Colon (tissue), 2 donors: ENCODE data around the gene BMPR2.
A peak's percentile ranks its signal among the peaks of the same experiment; 100 is the strongest.
"Not testable (repeated sequence)": the region's sequence is repeated elsewhere in the genome, so short reads cannot be mapped to it uniquely, and the experiment has no call there.

Source experiments
- FAIRE-seq: peaks from 2 replicates; lab custom pipeline; 2012; peaks lifted over from hg19 to GRCh38; lab: Jason Lieb, UNC
- donor health status: control.
- donor health status: control.

The BMPR2 gene

GRCh38 chr2:202535290-202535689 lies 159.2 kb downstream of the BMPR2 start:
- not testable (repeated sequence) for FAIRE-seq

DNA sequence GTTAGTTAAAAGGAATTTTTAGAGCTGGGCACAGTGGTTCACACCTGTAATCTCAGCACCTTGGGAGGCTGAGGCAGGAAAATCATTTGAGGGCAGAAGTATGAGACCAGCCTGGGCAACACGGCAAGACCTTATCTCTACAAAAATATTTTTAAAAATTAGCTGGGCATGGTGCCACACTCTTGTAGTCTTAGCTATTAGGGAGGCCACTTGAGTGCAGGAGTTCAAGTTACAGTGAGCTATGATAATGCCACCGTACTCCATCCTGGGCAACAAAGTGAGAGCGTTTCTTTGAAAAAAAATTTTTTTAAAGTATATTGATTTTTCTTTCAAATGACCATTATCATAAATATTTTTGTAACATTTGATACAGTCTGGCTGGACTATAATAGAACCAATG lies 165.0 kb downstream of the BMPR2 start:
- FAIRE-seq = no peak

DNA sequence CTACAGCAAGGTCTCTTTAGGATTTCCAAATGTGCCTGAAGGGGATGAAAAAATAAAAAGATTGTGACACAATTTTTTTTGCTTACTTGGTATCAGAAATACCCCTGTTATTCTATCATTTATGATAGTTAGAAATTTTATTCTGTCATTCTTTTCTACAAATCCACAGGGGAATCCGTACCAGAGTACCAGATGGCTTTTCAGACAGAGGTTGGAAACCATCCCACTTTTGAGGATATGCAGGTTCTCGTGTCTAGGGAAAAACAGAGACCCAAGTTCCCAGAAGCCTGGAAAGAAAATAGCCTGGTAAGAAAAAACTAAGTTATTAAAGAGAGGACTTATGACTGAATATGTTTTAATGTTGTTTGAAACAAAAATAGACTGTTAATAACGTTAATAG lies 166.0 kb downstream of the BMPR2 start:
- FAIRE-seq = no peak

- no peak for FAIRE-seq
Observed at GRCh38 chr2:202545523-202545922, 169.4 kb downstream of the BMPR2 start.

GRCh38 chr2:202545931-202546330 lies 169.8 kb downstream of the BMPR2 start:
- FAIRE-seq = no peak

DNA sequence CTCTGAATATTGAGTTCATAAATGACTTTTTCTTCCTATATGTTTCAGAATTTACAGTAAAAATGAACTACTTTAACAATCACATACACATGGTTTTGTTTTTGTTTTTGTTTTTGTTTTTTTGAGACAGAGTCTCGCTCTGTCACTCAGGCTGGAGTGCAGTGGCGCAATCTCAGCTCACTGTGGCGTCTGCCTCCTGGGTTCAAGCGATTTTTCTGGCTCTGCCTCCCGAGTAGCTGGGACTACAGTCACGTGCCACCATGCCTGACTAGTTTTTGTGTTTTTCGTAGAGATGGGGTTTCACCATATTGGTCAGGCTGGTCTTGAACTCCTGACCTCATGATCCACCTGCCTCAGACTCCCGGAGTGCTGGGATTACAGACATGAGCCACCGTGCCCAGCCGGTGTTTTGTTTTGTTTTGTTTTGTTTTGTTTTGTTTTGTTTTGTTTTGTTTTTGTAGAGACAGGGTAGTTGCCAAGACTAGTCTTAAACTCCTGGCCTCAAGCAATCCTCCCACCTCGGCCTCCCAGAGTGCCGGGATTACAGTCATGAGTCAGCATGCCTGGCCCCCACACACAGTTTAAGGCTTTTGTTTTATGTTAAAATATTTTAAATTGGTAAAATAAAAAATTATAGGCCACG lies 170.5 kb downstream of the BMPR2 start:
- FAIRE-seq = not testable (repeated sequence)

GRCh38 chr2:202548240-202548639 lies 172.1 kb downstream of the BMPR2 start:
- no peak for FAIRE-seq

- FAIRE-seq = not testable (repeated sequence)
Observed at GRCh38 chr2:202551000-202551399, 174.9 kb downstream of the BMPR2 start.

DNA sequence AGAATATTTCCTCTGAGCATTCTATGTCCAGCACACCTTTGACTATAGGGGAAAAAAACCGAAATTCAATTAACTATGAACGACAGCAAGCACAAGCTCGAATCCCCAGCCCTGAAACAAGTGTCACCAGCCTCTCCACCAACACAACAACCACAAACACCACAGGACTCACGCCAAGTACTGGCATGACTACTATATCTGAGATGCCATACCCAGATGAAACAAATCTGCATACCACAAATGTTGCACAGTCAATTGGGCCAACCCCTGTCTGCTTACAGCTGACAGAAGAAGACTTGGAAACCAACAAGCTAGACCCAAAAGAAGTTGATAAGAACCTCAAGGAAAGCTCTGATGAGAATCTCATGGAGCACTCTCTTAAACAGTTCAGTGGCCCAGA lies 179.2 kb downstream of the BMPR2 start:
- no peak for FAIRE-seq

- FAIRE-seq = no peak
Observed at GRCh38 chr2:202560200-202560599, 184.1 kb downstream of the BMPR2 start.

GRCh38 chr2:202564226-202564625 lies 188.1 kb downstream of the BMPR2 start:
- peak; percentile 62 for FAIRE-seq

GRCh38 chr2:202566286-202566685 lies 190.2 kb downstream of the BMPR2 start:
- no peak for FAIRE-seq

DNA sequence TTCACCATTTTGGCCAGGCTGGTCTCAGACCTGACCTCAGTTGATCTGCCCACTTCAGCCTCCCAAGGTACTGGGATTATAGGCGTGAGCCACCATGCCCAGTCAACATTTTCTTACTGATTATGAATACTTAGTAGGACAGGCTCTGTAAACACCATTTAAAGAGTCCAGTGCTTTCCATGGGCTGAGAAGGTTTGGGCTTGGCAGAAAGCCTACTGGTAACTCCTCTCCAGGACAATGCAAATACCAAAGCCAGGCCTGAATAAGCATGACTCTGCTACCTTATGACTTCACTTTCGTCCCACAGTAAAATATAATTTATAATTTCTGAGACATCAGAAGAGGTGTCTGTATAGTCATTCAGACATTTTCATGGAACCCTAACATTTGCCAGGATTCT lies 198.4 kb downstream of the BMPR2 start:
- FAIRE-seq = no peak

DNA sequence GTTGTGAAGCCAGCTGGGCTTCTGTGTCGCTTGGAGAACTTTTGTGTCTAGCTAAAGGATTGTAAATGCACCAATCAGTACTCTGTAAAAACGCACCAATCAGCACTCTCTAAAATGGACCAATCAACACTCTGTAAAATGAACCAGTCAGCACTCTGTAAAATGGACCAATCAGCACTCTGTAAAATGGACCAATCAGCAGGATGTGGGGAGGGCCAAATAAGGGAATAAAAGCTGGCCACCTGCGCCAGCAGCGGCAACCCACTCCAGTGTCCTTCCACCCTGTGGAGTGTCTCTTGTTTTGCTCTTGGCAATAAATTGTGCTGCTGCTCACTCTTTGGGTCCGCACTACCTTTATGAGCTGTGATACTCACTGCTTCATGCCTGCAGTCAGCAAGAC lies 199.1 kb downstream of the BMPR2 start:
- not testable (repeated sequence) for FAIRE-seq

- FAIRE-seq = no peak
Observed at GRCh38 chr2:202577250-202578183, 201.4 kb downstream of the BMPR2 start.

DNA sequence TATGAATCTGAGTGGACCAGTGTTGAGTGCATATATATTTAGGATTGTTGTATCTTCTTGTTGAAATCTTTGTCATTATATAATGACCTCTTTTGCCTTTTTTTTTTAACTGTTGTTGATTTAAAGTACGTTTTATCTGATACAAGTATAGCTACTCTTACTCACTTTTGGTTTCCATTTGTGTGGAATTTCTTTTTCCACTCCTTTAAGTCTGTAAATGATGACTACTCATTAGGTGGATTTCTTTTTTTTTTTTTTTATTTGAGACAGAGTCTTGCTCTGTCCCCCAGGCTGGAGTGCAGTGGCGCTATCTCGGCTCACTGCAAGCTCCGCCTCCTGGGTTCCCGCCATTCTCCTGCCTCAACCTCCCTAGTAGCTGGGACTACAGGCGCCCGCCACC lies 206.7 kb downstream of the BMPR2 start:
- FAIRE-seq = not testable (repeated sequence)

DNA sequence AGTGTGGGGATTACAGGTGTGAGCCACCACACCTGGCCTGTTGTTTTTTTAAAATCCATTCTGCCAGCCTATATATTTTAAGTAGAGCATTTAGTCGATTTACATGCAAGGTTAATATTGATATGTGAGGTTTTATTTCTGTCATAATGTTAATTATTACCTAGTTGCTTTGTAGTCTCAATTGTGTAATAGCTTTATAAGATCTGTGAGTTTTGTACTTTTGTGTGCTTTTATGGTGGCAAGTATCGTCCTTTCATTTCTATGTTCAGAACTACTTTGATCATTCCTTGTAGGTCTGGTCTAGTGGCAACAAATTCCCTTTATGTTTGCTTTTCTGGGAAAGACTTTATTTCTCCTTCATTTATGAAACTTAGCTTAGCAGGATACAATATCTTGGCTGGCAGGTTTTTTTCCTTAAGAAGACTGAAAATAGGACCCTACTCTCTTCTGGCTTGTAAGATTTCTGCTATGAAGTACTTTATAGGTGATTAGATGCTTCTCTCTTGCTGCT lies 207.6 kb downstream of the BMPR2 start:
- FAIRE-seq = peak; percentile 60

- FAIRE-seq = no peak
Observed at GRCh38 chr2:202588647-202589581, 212.8 kb downstream of the BMPR2 start.

DNA sequence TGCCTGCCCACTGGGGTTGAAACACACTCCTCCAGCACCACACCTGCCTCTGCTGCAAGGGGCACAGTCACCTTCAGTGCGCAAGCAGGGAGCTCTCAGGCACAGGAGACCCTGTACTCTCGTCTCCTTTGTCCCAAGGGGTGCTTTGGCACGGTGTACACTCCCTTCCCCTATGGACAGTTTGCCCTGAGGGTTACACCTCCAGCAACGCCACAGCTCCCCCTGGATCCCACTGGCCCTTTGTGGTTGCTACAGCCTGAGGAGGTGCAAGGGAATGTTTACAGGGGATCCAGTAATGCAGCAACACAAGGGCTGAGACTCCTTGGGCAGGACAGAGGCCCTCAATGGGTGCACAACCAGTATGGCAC lies 213.4 kb downstream of the BMPR2 start:
- FAIRE-seq = no peak

DNA sequence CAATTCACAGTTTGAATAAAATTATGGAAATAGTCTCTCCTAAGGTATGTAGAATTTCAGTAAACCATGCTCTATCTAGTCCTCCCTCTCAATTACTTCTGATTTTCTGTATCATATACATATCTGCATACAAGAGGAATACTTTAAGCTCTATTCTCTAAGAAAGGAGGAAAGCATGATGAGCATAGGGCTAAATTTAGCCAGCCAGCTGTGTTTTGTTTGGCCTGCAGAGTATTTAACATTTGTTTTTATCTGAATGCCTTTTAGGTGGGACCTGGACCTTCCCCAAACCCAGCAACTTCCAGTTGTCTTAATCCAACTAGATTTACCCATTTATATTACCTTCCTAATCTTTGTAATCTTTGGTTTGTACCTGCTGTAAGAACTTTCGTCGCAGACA lies 216.4 kb downstream of the BMPR2 start:
- FAIRE-seq = no peak

DNA sequence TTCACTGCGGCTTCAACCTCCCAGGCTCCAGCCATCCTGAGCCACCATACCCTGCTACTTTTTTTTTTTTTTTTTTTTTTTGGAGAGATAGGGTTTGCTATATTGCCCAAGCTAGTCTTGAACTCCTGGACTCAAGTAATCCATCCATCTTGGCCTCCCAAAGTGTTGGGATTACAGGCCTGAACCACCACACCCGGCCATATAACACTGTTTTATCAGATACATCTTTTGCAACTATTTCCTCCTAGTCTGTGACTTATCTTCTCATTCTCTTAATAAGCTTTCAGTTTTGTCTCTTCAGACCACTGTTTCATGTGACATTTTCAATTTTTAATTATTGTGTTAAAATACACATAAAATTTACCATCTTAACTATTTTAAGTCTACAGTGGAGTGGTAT lies 223.0 kb downstream of the BMPR2 start:
- FAIRE-seq = no peak

DNA sequence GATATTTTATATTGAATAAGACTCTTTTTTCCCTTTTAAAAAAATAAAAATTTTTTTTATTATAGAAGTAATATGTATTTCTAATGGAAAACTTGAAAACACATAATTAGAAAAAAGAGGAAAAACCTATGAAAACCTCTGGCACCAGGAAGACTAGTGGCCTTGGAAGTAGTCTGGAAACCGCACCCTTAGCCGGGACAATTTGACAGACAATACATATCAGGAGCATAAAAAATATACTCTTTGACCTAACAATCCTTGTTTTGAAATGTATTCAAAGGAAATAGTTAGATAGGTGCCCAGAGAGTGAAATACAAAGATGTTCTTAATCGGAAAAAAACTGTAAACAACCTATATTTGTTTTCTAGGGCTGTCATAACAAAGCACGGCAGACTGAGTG lies 223.8 kb downstream of the BMPR2 start:
- FAIRE-seq = no peak
